Loucy (cell line): ENCODE data around the gene LYSMD4.

Experiments
- CTCF ChIP-seq: fragments of 200-600 bp; sonication (generic); conservative IDR thresholded peaks from 2 replicates; pipeline ENCODE4 v1.5.1; 2014; ENCODE audit warnings: mild to moderate bottlenecking, antibody characterized with exemption, low read length
- EZH2phosphoT487 ChIP-seq: fragments of 200-600 bp; IDR thresholded peaks from 2 replicates; pipeline ENCODE4 v1.6.1; 2018; ENCODE audit warnings: antibody characterized with exemption, mild to moderate bottlenecking, moderate library complexity, borderline replicate concordance

- TF ChIP-seq CTCF (no peak), EZH2phosphoT487 (no peak)
Measured at GRCh38 chr15:99682455-99682854, 50.8 kb downstream of the LYSMD4 start.
